ENCODE data around the gene KLK3.
"Not testable (repeated sequence)": the region's sequence is repeated elsewhere in the genome, so short reads cannot be mapped to it uniquely, and the experiment has no call there.

- not testable (repeated sequence) for TF ChIP-seq CTCF, POLR2A (IDR thresholded peaks at IDR 0.05)
Measured at GRCh38 chr19:50811622-50812238, 43.0 kb upstream of the KLK3 start.
